ENCODE results near the gene AP1AR. TPM values are rescaled to one million over a fixed set of nuclear protein-coding genes. Genes with fewer than 3 reads are reported as not detected.

Gene AP1AR
- polyA plus RNA-seq, 1 donor from 2014 or later: 143 TPM

- Histone ChIP-seq H3K27me3 (ENCODE audit: insufficient read depth, low read depth, low read length) (no peaks in the 10 kb centered on the region), H3K4me3 (ENCODE audit: low read length) (no peak overlapping the region), H3K27ac (ENCODE audit: low read length) (no peak overlapping the region), H2AFZ (ENCODE audit: low read depth, low read length) (no peak overlapping the region), H3K9me3 (ENCODE audit: low read length) (no peaks in the 10 kb centered on the region), H3K9me2 (ENCODE audit: insufficient read depth, low read length) (no peaks in the 10 kb centered on the region), H4K20me1 (ENCODE audit: insufficient read depth) (no peaks in the 10 kb centered on the region), H3K36me3 (ENCODE audit: insufficient read depth, low read length) (peaks cover 4% of the 10 kb centered on the region), H3F3A (ENCODE audit: insufficient read depth, low read length, poor library complexity, severe bottlenecking) (no peaks in the 10 kb centered on the region), H3K79me2 (replicated peaks; ENCODE audit: insufficient read depth, low read length) (no peaks in the 10 kb centered on the region), H3K4me2 (ENCODE audit: low read length) (no peak overlapping the region), H3K9ac (ENCODE audit: low read length) (no peak overlapping the region)
- TF ChIP-seq RAD21 (conservative IDR thresholded peaks at IDR 0.05): no peak
- TF ChIP-seq CTCF (IDR thresholded peaks at IDR 0.05; ENCODE audit: poor library complexity, severe bottlenecking): no peak
- TF ChIP-seq EP300 (conservative IDR thresholded peaks at IDR 0.05; ENCODE audit: poor library complexity, severe bottlenecking): no peak
- TF ChIP-seq REST (IDR thresholded peaks at IDR 0.05; ENCODE audit: borderline replicate concordance): no peak
- TF ChIP-seq SMC3 (conservative IDR thresholded peaks at IDR 0.05; ENCODE audit: poor library complexity): no peak
- no peak for TF ChIP-seq POLR2AphosphoS5 (IDR thresholded peaks at IDR 0.05)
- TF ChIP-seq EZH2 (IDR thresholded peaks at IDR 0.05; ENCODE audit: borderline replicate concordance, insufficient read depth, low read length, poor library complexity, severe bottlenecking): no peak
- no peak for TF ChIP-seq TAF1 (IDR thresholded peaks at IDR 0.05; ENCODE audit: low read depth)
- no peak for TF ChIP-seq MXI1 (conservative IDR thresholded peaks at IDR 0.05; ENCODE audit: poor library complexity, severe bottlenecking)
Observed at GRCh38 chr4:112272292-112272691, 40.7 kb downstream of the AP1AR start.

GRCh38 chr4:112274959-112275358, 43.4 kb downstream of the AP1AR start:
- TF ChIP-seq POLR2AphosphoS5 (IDR thresholded peaks at IDR 0.05) (no peak), CTCF (IDR thresholded peaks at IDR 0.05; ENCODE audit: poor library complexity, severe bottlenecking) (no peak), RAD21 (conservative IDR thresholded peaks at IDR 0.05) (no peak), EP300 (conservative IDR thresholded peaks at IDR 0.05; ENCODE audit: poor library complexity, severe bottlenecking) (no peak), TAF1 (IDR thresholded peaks at IDR 0.05; ENCODE audit: low read depth) (no peak), EZH2 (IDR thresholded peaks at IDR 0.05; ENCODE audit: borderline replicate concordance, insufficient read depth, low read length, poor library complexity, severe bottlenecking) (no peak), MXI1 (conservative IDR thresholded peaks at IDR 0.05; ENCODE audit: poor library complexity, severe bottlenecking) (no peak), REST (IDR thresholded peaks at IDR 0.05; ENCODE audit: borderline replicate concordance) (no peak), SMC3 (conservative IDR thresholded peaks at IDR 0.05; ENCODE audit: poor library complexity) (no peak)
- no peak overlapping the region for H2AFZ ChIP-seq (ENCODE audit: low read depth, low read length)
- H3F3A ChIP-seq (ENCODE audit: insufficient read depth, low read length, poor library complexity, severe bottlenecking): no peaks in the 10 kb centered on the region

More at GRCh38 chr4:112274959-112275358, 43.4 kb downstream of the AP1AR start:
- H3K4me3 ChIP-seq (ENCODE audit: low read length): no peak overlapping the region
- H3K27me3 ChIP-seq (ENCODE audit: insufficient read depth, low read depth, low read length): no peaks in the 10 kb centered on the region
- H3K36me3 ChIP-seq (ENCODE audit: insufficient read depth, low read length): peaks cover 4% of the 10 kb centered on the region
- H4K20me1 ChIP-seq (ENCODE audit: insufficient read depth): no peaks in the 10 kb centered on the region
- H3K79me2 ChIP-seq (replicated peaks; ENCODE audit: insufficient read depth, low read length): no peaks in the 10 kb centered on the region
- no peaks in the 10 kb centered on the region for H3K9me3 ChIP-seq (ENCODE audit: low read length)
- no peak overlapping the region for H3K27ac ChIP-seq (ENCODE audit: low read length)
- no peak overlapping the region for H3K4me2 ChIP-seq (ENCODE audit: low read length)
- no peaks in the 10 kb centered on the region for H3K9me2 ChIP-seq (ENCODE audit: insufficient read depth, low read length)
- no peak overlapping the region for H3K9ac ChIP-seq (ENCODE audit: low read length)

All from neural cell (in vitro differentiated cells).